H1 (cell line): ENCODE data around the gene ARHGEF10L. TPM values are rescaled to one million over a fixed set of nuclear protein-coding genes. Genes with fewer than 3 reads are reported as not detected.

Experiments used
- CTCF ChIA-PET: fragments of 300-600 bp; sonication (Branson Sonifier 250); formaldehyde crosslinking; loops from one replicate; lab custom pipeline; 2021; ENCODE audit not compliant: partially characterized antibody; lab: Charles Lee
- POLR2A ChIA-PET: fragments of 300-600 bp; sonication (Branson Sonifier 250); formaldehyde crosslinking; loops from one replicate; lab custom pipeline; 2021; ENCODE audit warnings: inconsistent platforms; ENCODE audit not compliant: partially characterized antibody; lab: Charles Lee
- DNase-seq, 2 experiments: peaks; one replicate each; pipeline versions ENCODE4 v3.0.0 to v3.0.0-alpha.2; 2010 to 2022; ENCODE audit warnings: low spot score in 2 of 2, low read depth in 1 of 2, mixed read lengths in 1 of 2
- FAIRE-seq: peaks from 2 replicates; lab custom pipeline; 2011; peaks lifted over from hg19 to GRCh38; lab: Jason Lieb, UNC
- H2AFZ ChIP-seq: 2 replicates; pipeline ENCODE4 v1.8.1; 2012; ENCODE audit warnings: low read length, inconsistent platforms
- H2AK5ac ChIP-seq: 2 replicates; pipeline ENCODE4 v1.6.1; 2013; ENCODE audit warnings: low read depth, low read length
- H2BK120ac ChIP-seq: replicated peaks from 2 replicates; pipeline ENCODE3; 2013; ENCODE audit warnings: low read depth, low read length, inconsistent platforms
- H2BK12ac ChIP-seq: 2 replicates; pipeline ENCODE4 v1.6.1; 2013; ENCODE audit warnings: low read depth, low read length
- H2BK15ac ChIP-seq: 2 replicates; pipeline ENCODE4 v1.6.1; 2013; ENCODE audit warnings: low read length
- H2BK20ac ChIP-seq: 2 replicates; pipeline ENCODE4 v1.6.1; 2013; ENCODE audit warnings: low read length
- H2BK5ac ChIP-seq: 2 replicates; pipeline ENCODE4 v1.6.1; 2013; ENCODE audit warnings: low read depth, low read length
- H3K14ac ChIP-seq: 2 replicates; pipeline ENCODE4 v1.6.1; 2013; ENCODE audit warnings: inconsistent platforms; ENCODE audit not compliant: insufficient read length
- H3K18ac ChIP-seq: 2 replicates; pipeline ENCODE4 v1.6.1; 2013; ENCODE audit warnings: low read length; ENCODE audit errors: extremely low read depth
- H3K23ac ChIP-seq: 2 replicates; pipeline ENCODE4 v1.6.1; 2013; ENCODE audit warnings: inconsistent platforms; ENCODE audit not compliant: insufficient read length
- H3K23me2 ChIP-seq: 2 replicates; pipeline ENCODE4 v1.6.1; 2013; ENCODE audit warnings: low read depth, low read length
- H3K27ac ChIP-seq: 2 replicates; pipeline ENCODE4 v1.6.1; 2011; ENCODE audit warnings: low read depth, low read length, inconsistent platforms
- H3K27me3 ChIP-seq, 4 experiments: replicated peaks in 1 of 4; 1 replicate in 1 of 4; 2 replicates in 3 of 4; pipeline versions ENCODE4 v1.6.1 to v1.8.1; 2011 to 2013; ENCODE audit warnings: low read length in 3 of 4, mild to moderate bottlenecking in 3 of 4, inconsistent platforms in 2 of 4, mixed read lengths in 2 of 4, moderate library complexity in 1 of 4; ENCODE audit not compliant: control insufficient read depth in 3 of 4, insufficient read depth in 3 of 4; ENCODE audit errors: extremely low read depth in 1 of 4
- H3K36me3 ChIP-seq, 4 experiments: 2 replicates each; pipeline versions ENCODE4 v1.6.1 to v1.8.1; 2011 to 2013; ENCODE audit warnings: mild to moderate bottlenecking in 4 of 4, low read length in 3 of 4, moderate library complexity in 2 of 4, control low read depth in 1 of 4, inconsistent platforms in 1 of 4; ENCODE audit not compliant: insufficient read depth in 4 of 4, control insufficient read depth in 2 of 4
- H3K4ac ChIP-seq: replicated peaks from 2 replicates; pipeline ENCODE3; 2013; ENCODE audit warnings: low read length, low read depth, mixed read lengths, inconsistent platforms; ENCODE audit not compliant: insufficient read length
- H3K4me1 ChIP-seq, 4 experiments: replicated peaks in 1 of 4; 1 replicate in 1 of 4; 2 replicates in 3 of 4; pipeline versions ENCODE4 v1.6.1 to v1.8.1; 2011 to 2013; ENCODE audit warnings: low read length in 3 of 4, inconsistent platforms in 2 of 4, mixed read lengths in 1 of 4; ENCODE audit not compliant: insufficient read depth in 4 of 4, control insufficient read depth in 3 of 4
- H3K4me2 ChIP-seq, 2 experiments: 2 replicates each; pipeline versions ENCODE4 v1.6.1 to v1.8.1; 2011 to 2013; ENCODE audit warnings: low read depth in 2 of 2, low read length in 2 of 2, control low read depth in 1 of 2, inconsistent platforms in 1 of 2, mild to moderate bottlenecking in 1 of 2; ENCODE audit not compliant: insufficient read depth in 1 of 2
- H3K4me3 ChIP-seq, 4 experiments: fragments of 200-600, 300-600 bp in 1 of 4; sonication (generic), shearing (Covaris generic), sonication (Bioruptor Twin) in 1 of 4; 2 replicates each; pipeline versions ENCODE4 v1.5.1 to v1.8.1; 2011 to 2016; ENCODE audit warnings: low read length in 4 of 4, low read depth in 3 of 4, control low read depth in 2 of 4, inconsistent platforms in 2 of 4, mild to moderate bottlenecking in 2 of 4, mixed read lengths in 1 of 4, moderate library complexity in 1 of 4; ENCODE audit not compliant: insufficient read depth in 2 of 4; ENCODE audit errors: extremely low read depth in 1 of 4
- H3K56ac ChIP-seq: replicated peaks from 2 replicates; pipeline ENCODE3; 2013; ENCODE audit warnings: low read depth, mild to moderate bottlenecking, mixed read lengths, low read length, inconsistent platforms; ENCODE audit not compliant: insufficient read length
- H3K79me1 ChIP-seq: 2 replicates; pipeline ENCODE4 v1.6.1; 2013; ENCODE audit warnings: low read depth, low read length, control low read depth
- H3K79me2 ChIP-seq, 2 experiments: 2 replicates each; pipeline versions ENCODE4 v1.6.1 to v1.8.1; 2012 to 2013; ENCODE audit warnings: low read length in 2 of 2, mild to moderate bottlenecking in 2 of 2, inconsistent platforms in 1 of 2; ENCODE audit not compliant: insufficient read depth in 2 of 2, control insufficient read depth in 1 of 2
- H3K9ac ChIP-seq, 4 experiments: replicated peaks in 1 of 4; 1 replicate in 1 of 4; 2 replicates in 3 of 4; pipeline versions ENCODE4 v1.6.1 to v1.8.1; 2011 to 2013; ENCODE audit warnings: low read depth in 3 of 4, low read length in 3 of 4, control low read depth in 2 of 4, mild to moderate bottlenecking in 2 of 4, moderate library complexity in 2 of 4, inconsistent platforms in 1 of 4; ENCODE audit errors: extremely low read depth in 1 of 4
- H3K9me3 ChIP-seq, 2 experiments: 2 replicates each; pipeline versions ENCODE4 v1.6.1 to v1.8.1; 2012 to 2013; ENCODE audit warnings: mild to moderate bottlenecking in 2 of 2, moderate library complexity in 2 of 2, control low read depth in 1 of 2, inconsistent platforms in 1 of 2, low read depth in 1 of 2, low read length in 1 of 2, mixed read lengths in 1 of 2; ENCODE audit not compliant: insufficient read depth in 2 of 2
- H4K20me1 ChIP-seq, 2 experiments: replicated peaks in 1 of 2; 2 replicates each; pipeline versions ENCODE3 to v1.8.1; 2011 to 2013; ENCODE audit warnings: inconsistent platforms in 2 of 2, low read length in 2 of 2, mild to moderate bottlenecking in 1 of 2; ENCODE audit not compliant: insufficient read depth in 2 of 2, control insufficient read depth in 1 of 2
- H4K5ac ChIP-seq: 2 replicates; pipeline ENCODE4 v1.6.1; 2013; ENCODE audit warnings: low read length, low read depth, mixed read lengths, inconsistent platforms; ENCODE audit not compliant: insufficient read length
- H4K8ac ChIP-seq: 2 replicates; pipeline ENCODE4 v1.8.0; 2013; ENCODE audit warnings: mild to moderate bottlenecking, moderate library complexity, low read length, inconsistent platforms; ENCODE audit not compliant: insufficient read depth; ENCODE audit errors: extremely low read depth
- H4K91ac ChIP-seq: replicated peaks from 2 replicates; pipeline ENCODE3; 2013; ENCODE audit warnings: low read length, mixed read lengths, inconsistent platforms; ENCODE audit not compliant: insufficient read length
- ATF3 ChIP-seq: IDR thresholded peaks from 2 replicates; pipeline ENCODE4 v1.6.1; 2011; ENCODE audit warnings: low read depth, mild to moderate bottlenecking, low read length; ENCODE audit not compliant: insufficient read depth
- CTBP2 ChIP-seq: IDR thresholded peaks from 2 replicates; pipeline ENCODE4 v1.7.0; 2011; ENCODE audit warnings: borderline replicate concordance, mild to moderate bottlenecking, moderate library complexity, mixed read lengths, low read length; ENCODE audit not compliant: insufficient read depth, insufficient read length
- CTCF ChIP-seq, 3 experiments: IDR thresholded peaks; 1 replicate in 2 of 3; 2 replicates in 1 of 3; pipeline versions ENCODE4 v1.5.1 to v1.6.1; 2011; ENCODE audit warnings: low read length in 3 of 3, mild to moderate bottlenecking in 3 of 3, inconsistent platforms in 2 of 3, low read depth in 1 of 3, moderate library complexity in 1 of 3; ENCODE audit not compliant: insufficient read depth in 1 of 3; ENCODE audit errors: control extremely low read depth in 1 of 3
- GTF2F1 ChIP-seq: IDR thresholded peaks from 2 replicates; pipeline ENCODE4 v1.6.1; 2012; ENCODE audit warnings: low read depth, low read length, improper control_type of control experiment, borderline replicate concordance
- HDAC2 ChIP-seq, 2 experiments: fragments of 300-600 bp in 1 of 2; sonication (generic) in 1 of 2; IDR thresholded peaks; 2 replicates each; pipeline ENCODE4 v1.6.1; 2011 to 2012; ENCODE audit warnings: low read depth in 2 of 2, low read length in 2 of 2, mild to moderate bottlenecking in 2 of 2, moderate library complexity in 2 of 2, borderline replicate concordance in 1 of 2, inconsistent platforms in 1 of 2
- RXRA ChIP-seq: IDR thresholded peaks from 2 replicates; pipeline ENCODE4 v1.6.1; 2011; ENCODE audit warnings: low read depth, mild to moderate bottlenecking, low read length, moderate library complexity; ENCODE audit not compliant: insufficient read depth
- TAF7 ChIP-seq: optimal IDR thresholded peaks from 2 replicates; pipeline ENCODE3; 2011; ENCODE audit warnings: low read depth, mild to moderate bottlenecking, inconsistent platforms, low read length, moderate library complexity, borderline replicate concordance
- USF2 ChIP-seq: IDR thresholded peaks from 2 replicates; pipeline ENCODE4 v1.6.1; 2011; ENCODE audit warnings: low read length, improper control_type of control experiment
- WGBS, 2 experiments: shearing (Covaris generic) in 1 of 2; methylation state at CpG; one replicate each; pipeline versions ENCODE4 v1.1.6 to v1.1.7; 2013 to 2015; ENCODE audit warnings: low lambda C conversion rate in 2 of 2, mixed read lengths in 2 of 2, inconsistent platforms in 1 of 2, low coverage in 1 of 2, missing lambda C conversion rate in 1 of 2; ENCODE audit not compliant: insufficient replicate concordance in 2 of 2, insufficient coverage in 1 of 2, insufficient read length in 1 of 2; ENCODE audit errors: extremely low coverage in 1 of 2, missing lambda C conversion rate in 1 of 2; 5-methylcytosine and 5-hydroxymethylcytosine counted together
- polyA plus RNA-seq, 7 experiments: library from polyadenylated mRNA; depleted of rRNA in 3 of 7; stranded (reverse) in 5 of 7; unstranded in 2 of 7; fragments of >200 nt in 5 of 7; fragments of 200-250 nt in 2 of 7; gene quantifications; 1 replicate in 5 of 7; 2 replicates in 1 of 7; 4 replicates in 1 of 7; pipeline versions ENCODE4 v1.2.1 to v1.2.3, GENCODE V29; 2011 to 2013; ENCODE audit warnings: missing spikeins in 2 of 7, mixed read lengths in 2 of 7
- total RNA-seq: library from RNA; stranded (reverse); fragmentation: NEBNext Ultra II Directional; extraction: Animal tissue kit (Norgen Biotek cat#: 25700); gene quantifications from 2 replicates; pipeline ENCODE4 v1.2.1, GENCODE V29; 2021

The ARHGEF10L gene
- total and polyA plus RNA-seq, 2 of the 8 experiments (the other 6 are each of a cell fraction or from before 2014, with no cell fraction given): 33.6 to 39.6 TPM

- Histone ChIP-seq H3K4ac (no peak overlapping the region), H2BK12ac (no peak overlapping the region), H2BK15ac (0 out of 2 replicates have a peak overlapping the region, but pooled peaks have one; percentile 29), H3K4me3 (no peak overlapping the region), H3K23ac (no peak overlapping the region), H3K79me1 (no peaks in the 10 kb centered on the region), H3K14ac (no peak overlapping the region), H2BK20ac (no peak overlapping the region), H3K4me2 (no peak overlapping the region), H2BK5ac (no peak overlapping the region), H3K36me3 (peaks cover 0 to 7% (median 5%) of the 10 kb centered on the region in 4 experiments; a peak in 4 of 8 replicates), H4K91ac (no peak overlapping the region), H3K79me2 (no peaks in the 10 kb centered on the region), H3K9me3 (no peaks in the 10 kb centered on the region), H3K18ac (no peak overlapping the region), H3K27ac (no peak overlapping the region), H2AK5ac (no peak overlapping the region), H3K9ac (no peak overlapping the region), H4K5ac (no peak overlapping the region), H2BK120ac (no peak overlapping the region), H3K56ac (no peak overlapping the region), H4K8ac (no peak overlapping the region; the same call in 1 of the 2 replicates), H3K4me1 (no peaks in the 10 kb centered on the region), H4K20me1 (peaks cover 2 to 9% of the 10 kb centered on the region in 2 experiments), H3K27me3 (no peaks in the 10 kb centered on the region), H2AFZ (no peak overlapping the region), H3K23me2 (no peaks in the 10 kb centered on the region)
- ChIA-PET POLR2A (no interaction called here), CTCF (interaction anchor here (0.6 to 7.2 kb wide), 9 partner anchors 9 to 112 kb away, joined by 3 to 76 read pairs (median 5); no protein-coding TSS in a partner anchor)
- DNase-seq: no peak
- no peak for FAIRE-seq
- 85% methylated on average over 5 of the region's 5 CpGs; no CpG with 5 or more reads in 1 of the 2 experiments for WGBS, 2 experiments
- no peak for TF ChIP-seq CTCF (IDR thresholded peaks at IDR 0.05; ENCODE audit: control extremely low read depth in 1 of 3, insufficient read depth in 1 of 3, low read depth in 1 of 3, low read length in 3 of 3)
- no peak for TF ChIP-seq GTF2F1
- TF ChIP-seq HDAC2 (IDR thresholded peaks at IDR 0.05; ENCODE audit: borderline replicate concordance in 1 of 2, low read depth in 2 of 2, low read length in 2 of 2): no peak
- no peak for TF ChIP-seq RXRA
- no peak for TF ChIP-seq USF2
- no peak for TF ChIP-seq CTBP2
- TF ChIP-seq TAF7: no peak
- TF ChIP-seq ATF3: no peak
Observed at GRCh38 chr1:17620448-17620847, 81.0 kb downstream of the ARHGEF10L start.
